ENCODE data around the gene ZNF655.
A peak's percentile ranks its signal among the peaks of the same experiment; 100 is the strongest.
"Not testable (repeated sequence)": the region's sequence is repeated elsewhere in the genome, so short reads cannot be mapped to it uniquely, and the experiment has no call there.

The ZNF655 gene

GRCh38 chr7:99558306-99559174 lies at the start of gene ZNF655:
TSS of gene ZNF655 (plus strand) at chr7:99558642. CDS start at chr7:99560560, 1,918 bp downstream.
- peak; percentile 82 for DNase-seq (ENCODE audit: insufficient read length, low spot score)
- peak; percentile 72 for FAIRE-seq

- no peak for DNase-seq (ENCODE audit: insufficient read length, low spot score)
- FAIRE-seq: no peak
These were observed 44.4 kb upstream of the ZNF655 start for GRCh38 chr7:99514050-99514449.

- DNase-seq (ENCODE audit: insufficient read length, low spot score) (no peak), FAIRE-seq (no peak)
These were observed 37.0 kb upstream of the ZNF655 start for GRCh38 chr7:99521399-99521798.

GRCh38 chr7:99525713-99526440 lies 32.6 kb upstream of the ZNF655 start:
- FAIRE-seq: no peak
- no peak for DNase-seq (ENCODE audit: insufficient read length, low spot score)

- DNase-seq (ENCODE audit: insufficient read length, low spot score): no peak
- no peak for FAIRE-seq
These were observed 27.1 kb upstream of the ZNF655 start for GRCh38 chr7:99531354-99531765.

GRCh38 chr7:99535667-99536066 lies 22.8 kb upstream of the ZNF655 start:
- FAIRE-seq (no peak), DNase-seq (ENCODE audit: insufficient read length, low spot score) (no peak)

- FAIRE-seq (no peak), DNase-seq (ENCODE audit: insufficient read length, low spot score) (no peak)
These were observed 19.1 kb upstream of the ZNF655 start for GRCh38 chr7:99539213-99539811.

GRCh38 chr7:99540542-99540941 lies 17.9 kb upstream of the ZNF655 start:
- DNase-seq (ENCODE audit: insufficient read length, low spot score) (no peak), FAIRE-seq (no peak)

- DNase-seq (ENCODE audit: insufficient read length, low spot score): no peak
- FAIRE-seq: no peak
These were observed 17.2 kb upstream of the ZNF655 start for GRCh38 chr7:99541212-99541611.

GRCh38 chr7:99543081-99543671 lies 15.3 kb upstream of the ZNF655 start:
- FAIRE-seq: no peak
- DNase-seq (ENCODE audit: insufficient read length, low spot score): no peak

GRCh38 chr7:99543916-99544315 lies 14.5 kb upstream of the ZNF655 start:
- DNase-seq (ENCODE audit: insufficient read length, low spot score) (no peak), FAIRE-seq (no peak)

- FAIRE-seq; DNase-seq (ENCODE audit: insufficient read length, low spot score): not testable (repeated sequence)
These were observed 13.1 kb upstream of the ZNF655 start for GRCh38 chr7:99545308-99545707.

- not testable (repeated sequence) for DNase-seq (ENCODE audit: insufficient read length, low spot score); FAIRE-seq
These were observed 8.9 kb upstream of the ZNF655 start for GRCh38 chr7:99549545-99549944.

- FAIRE-seq (no peak), DNase-seq (ENCODE audit: insufficient read length, low spot score) (no peak)
These were observed 7.1 kb upstream of the ZNF655 start for GRCh38 chr7:99551334-99551733.

GRCh38 chr7:99551767-99552463 lies 6.5 kb upstream of the ZNF655 start, which contains the start of gene FAM200A:
TSS of gene FAM200A (minus strand) at chr7:99552114. CDS start at chr7:99548407, 3,707 bp downstream.
- peak; percentile 91 for DNase-seq (ENCODE audit: insufficient read length, low spot score)
- FAIRE-seq: peak; percentile 98

- DNase-seq (ENCODE audit: insufficient read length, low spot score) (no peak), FAIRE-seq (no peak)
These were observed 5.4 kb upstream of the ZNF655 start for GRCh38 chr7:99553039-99553438.

- DNase-seq (ENCODE audit: insufficient read length, low spot score): no peak
- no peak for FAIRE-seq
These were observed 3.5 kb upstream of the ZNF655 start for GRCh38 chr7:99554939-99555338.

- no peak for FAIRE-seq
- no peak for DNase-seq (ENCODE audit: insufficient read length, low spot score)
These were observed 1.2 kb upstream of the ZNF655 start for GRCh38 chr7:99557196-99557607.

GRCh38 chr7:99557940-99558305 lies 519 bp upstream of the ZNF655 start:
- FAIRE-seq: no peak
- no peak for DNase-seq (ENCODE audit: insufficient read length, low spot score)

GRCh38 chr7:99559175-99559915 lies 903 bp downstream of the ZNF655 start:
- DNase-seq (ENCODE audit: insufficient read length, low spot score) (no peak), FAIRE-seq (no peak)

Data from GM19239 (cell line).